WTC11 (cell line): ENCODE measurements around the gene DCUN1D2.

Source experiments
- CREB1 ChIP-seq: sonication (generic); formaldehyde crosslinking; IDR thresholded peaks from 2 replicates; pipeline ENCODE4 v1.8.0; 2023; ENCODE audit warnings: mild to moderate bottlenecking, missing genetic modification reagents
- CTCF ChIP-seq: fragments of 200-600 bp; IDR thresholded peaks from 2 replicates; pipeline ENCODE4 v1.8.0; 2022; ENCODE audit warnings: antibody characterized with exemption
- ELF4 ChIP-seq: sonication (generic); formaldehyde crosslinking; IDR thresholded peaks from 2 replicates; pipeline ENCODE4 v1.8.1; 2022; ENCODE audit warnings: low read depth, mild to moderate bottlenecking, moderate library complexity, missing genetic modification reagents
- FOXP4 ChIP-seq: sonication (generic); formaldehyde crosslinking; IDR thresholded peaks from 2 replicates; pipeline ENCODE4 v1.8.0; 2022; ENCODE audit warnings: mild to moderate bottlenecking, missing genetic modification reagents
- HMGXB4 ChIP-seq: sonication (generic); formaldehyde crosslinking; IDR thresholded peaks from 2 replicates; pipeline ENCODE4 v1.8.1; 2023; ENCODE audit warnings: mild to moderate bottlenecking, moderate library complexity, missing genetic modification reagents
- MAX ChIP-seq: sonication (generic); formaldehyde crosslinking; IDR thresholded peaks from 2 replicates; pipeline ENCODE4 v1.8.0; 2022; ENCODE audit warnings: mild to moderate bottlenecking, missing genetic modification reagents
- NR1H2 ChIP-seq: sonication (generic); formaldehyde crosslinking; IDR thresholded peaks from 2 replicates; pipeline ENCODE4 v1.9.0; 2021; ENCODE audit warnings: mild to moderate bottlenecking, moderate library complexity, missing genetic modification reagents
- PRRX2 ChIP-seq: fragments of 250-450 bp; sonication (Bioruptor Pico); IDR thresholded peaks from 2 replicates; pipeline ENCODE4 v1.8.0; 2021; ENCODE audit warnings: mild to moderate bottlenecking
- SP1 ChIP-seq: sonication (generic); formaldehyde crosslinking; conservative IDR thresholded peaks from 2 replicates; pipeline ENCODE4 v1.8.1; 2022; ENCODE audit warnings: missing genetic modification reagents
- TP53 ChIP-seq: sonication (generic); formaldehyde crosslinking; IDR thresholded peaks from 2 replicates; pipeline ENCODE4 v1.8.1; 2023; ENCODE audit warnings: mild to moderate bottlenecking, missing genetic modification reagents
- USF2 ChIP-seq: sonication (generic); formaldehyde crosslinking; IDR thresholded peaks from 2 replicates; pipeline ENCODE4 v1.8.1; 2023; ENCODE audit warnings: mild to moderate bottlenecking, missing genetic modification reagents, moderate library complexity
- ZBTB21 ChIP-seq: sonication (generic); formaldehyde crosslinking; IDR thresholded peaks from 2 replicates; pipeline ENCODE4 v1.8.1; 2023; ENCODE audit warnings: mild to moderate bottlenecking, missing genetic modification reagents, borderline replicate concordance
- ZNF263 ChIP-seq: sonication (generic); formaldehyde crosslinking; IDR thresholded peaks from 2 replicates; pipeline ENCODE4 v1.8.1; 2022; ENCODE audit warnings: low read depth, mild to moderate bottlenecking, moderate library complexity, missing genetic modification reagents
- ZNF512 ChIP-seq: sonication (generic); formaldehyde crosslinking; IDR thresholded peaks from 2 replicates; pipeline ENCODE4 v1.8.1; 2022; ENCODE audit warnings: missing genetic modification reagents, borderline replicate concordance

- TF ChIP-seq CTCF (no peak), TP53 (CRISPR knock-in tag) (no peak), ZBTB21 (CRISPR knock-in tag) (no peak), ZNF263 (CRISPR knock-in tag) (no peak), ELF4 (CRISPR knock-in tag) (no peak), ZNF512 (no peak), CREB1 (CRISPR knock-in tag) (no peak), MAX (CRISPR knock-in tag) (no peak), NR1H2 (CRISPR knock-in tag) (no peak), HMGXB4 (CRISPR knock-in tag) (no peak), SP1 (CRISPR knock-in tag) (no peak), FOXP4 (CRISPR knock-in tag) (no peak), PRRX2 (no peak), USF2 (no peak)
These were observed 10.2 kb upstream of the DCUN1D2 start for GRCh38 chr13:113500530-113501265.
